DOHH2 (cell line): ENCODE data around the gene TRAF3IP3.

Source experiments
- CTCF ChIP-seq: fragments of 200-600 bp; sonication (generic); IDR thresholded peaks from one replicate; pipeline ENCODE4 v1.5.1; 2014; ENCODE audit warnings: antibody characterized with exemption, mild to moderate bottlenecking, low read depth, low read length; ENCODE audit not compliant: poor library complexity, severe bottlenecking
- EZH2phosphoT487 ChIP-seq: fragments of 200-600 bp; sonication (generic); IDR thresholded peaks from 2 replicates; pipeline ENCODE4 v1.6.1; 2017; ENCODE audit warnings: borderline replicate concordance, mild to moderate bottlenecking, antibody characterized with exemption, low read length, moderate library complexity, mixed read lengths

- TF ChIP-seq CTCF (no peak), EZH2phosphoT487 (no peak)
These were observed 50.3 kb downstream of the TRAF3IP3 start, which contains the start of gene IRF6 for GRCh38 chr1:209805875-209806760.
